HG03060 (cell line): Measurements from ENCODE around the gene MYO1D.
"Not testable (repeated sequence)": the region's sequence is repeated elsewhere in the genome, so short reads cannot be mapped to it uniquely, and the experiment has no call there.

Experiments used
- ATAC-seq: cut with Tn5 transposase; IDR thresholded peaks from one replicate; pipeline ENCODE4 v1.9.1; 2021; ENCODE audit warnings: low read depth, moderate number of reproducible peaks; ENCODE audit not compliant: unreplicated experiment

MYO1D gene

DNA sequence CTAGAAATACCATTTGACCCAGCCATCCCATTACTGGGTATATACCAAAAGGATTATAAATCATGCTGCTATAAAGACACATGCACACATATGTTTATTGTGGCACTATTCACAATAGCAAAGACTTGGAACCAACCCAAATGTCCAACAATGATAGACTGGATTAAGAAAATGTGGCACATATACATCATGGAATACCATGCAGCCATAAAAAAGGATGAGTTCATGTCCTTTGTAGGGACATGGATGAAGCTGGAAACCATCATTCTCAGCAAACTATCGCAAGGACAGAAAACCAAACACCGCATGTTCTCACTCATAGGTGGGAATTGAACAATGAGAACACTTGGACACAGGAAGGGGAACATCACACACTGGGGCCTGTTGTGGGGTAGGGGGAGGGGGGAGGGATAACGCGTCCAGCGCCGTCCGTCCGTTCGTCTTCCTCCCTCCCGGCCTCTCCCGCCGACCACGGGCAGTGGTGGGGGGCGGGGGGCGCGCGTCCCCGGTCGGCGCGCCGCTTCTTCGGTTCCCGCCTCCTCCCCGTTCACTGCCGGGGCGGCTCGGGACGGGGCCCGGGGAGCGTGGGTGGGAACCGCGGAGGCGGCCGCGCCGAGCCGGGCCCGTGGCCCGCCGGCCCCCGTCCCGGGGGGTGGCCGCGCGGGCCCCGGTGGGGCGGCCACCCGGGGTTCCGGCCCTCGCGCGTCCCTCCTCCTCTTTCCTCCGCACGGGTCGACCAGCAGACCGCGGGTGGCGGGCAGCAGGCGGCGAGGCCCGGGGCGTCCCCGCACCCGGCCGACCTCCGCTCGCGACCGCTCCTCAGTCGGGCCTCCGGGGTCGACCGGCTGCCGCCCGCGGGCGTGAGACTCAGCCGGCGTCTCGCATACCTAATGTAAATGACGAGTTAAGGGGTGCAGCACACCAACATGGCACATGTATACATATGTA is 54.7 kb downstream of the MYO1D start:
- not testable (repeated sequence) for ATAC-seq

DNA sequence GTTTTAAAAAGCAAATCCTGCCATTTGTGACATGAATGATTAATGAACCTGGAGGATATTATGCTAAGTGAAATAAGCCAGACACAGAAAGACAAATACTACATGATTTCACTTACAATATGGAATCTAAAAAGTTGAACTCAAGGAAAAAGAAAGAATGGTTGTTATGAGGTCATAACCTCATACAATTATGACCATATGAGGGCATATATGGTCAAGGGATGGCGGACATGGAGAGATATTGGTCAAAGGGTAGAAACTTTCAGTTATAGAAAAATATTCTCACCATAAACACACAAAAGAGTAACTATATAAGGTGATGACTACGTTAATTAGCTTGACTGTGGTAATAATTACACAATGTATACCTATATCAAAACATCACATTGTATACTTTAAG is 56.5 kb downstream of the MYO1D start:
- ATAC-seq = no peak

DNA sequence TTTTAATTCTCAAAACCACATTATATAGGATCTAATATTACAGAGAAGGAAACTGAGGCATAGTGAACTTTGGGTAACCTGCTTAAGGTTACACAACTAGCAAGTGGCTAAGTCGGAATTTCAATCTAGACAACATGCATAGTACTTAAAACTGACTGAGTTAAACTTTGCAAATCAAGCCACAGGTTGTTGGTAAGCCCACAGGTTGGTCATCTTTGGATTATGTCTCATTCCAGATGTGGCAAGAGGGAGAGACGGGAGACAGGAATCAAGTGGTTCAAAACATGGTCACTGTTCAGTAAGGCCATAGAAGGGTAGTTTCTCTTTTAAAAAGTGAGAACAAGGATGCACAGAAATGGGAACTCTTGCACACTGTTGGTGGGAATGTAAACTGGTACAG is 57.1 kb downstream of the MYO1D start:
- ATAC-seq = no peak

GRCh38 chr17:32819035-32819434 is 57.9 kb downstream of the MYO1D start:
- no peak for ATAC-seq

DNA sequence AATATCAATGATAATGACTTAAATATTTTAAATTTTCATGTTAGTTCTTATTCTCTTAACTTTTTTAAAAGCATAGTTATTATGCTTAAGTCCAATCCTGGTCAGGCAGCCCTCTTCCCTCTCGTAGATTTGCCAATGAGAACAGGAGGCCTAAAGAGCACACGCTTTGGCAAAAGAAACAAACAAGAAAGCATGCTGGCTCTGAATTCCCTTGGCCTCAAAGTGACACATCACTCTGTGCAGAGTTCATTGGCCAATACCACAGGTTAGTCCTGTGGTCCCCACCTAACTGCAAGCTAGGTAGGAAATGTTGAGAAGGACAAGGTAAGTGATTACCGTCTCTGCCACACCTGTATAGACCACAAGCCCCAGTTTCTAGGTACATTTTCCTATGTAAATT is 61.5 kb downstream of the MYO1D start:
- ATAC-seq = no peak

GRCh38 chr17:32814836-32815235 is 62.1 kb downstream of the MYO1D start:
- no peak for ATAC-seq

DNA sequence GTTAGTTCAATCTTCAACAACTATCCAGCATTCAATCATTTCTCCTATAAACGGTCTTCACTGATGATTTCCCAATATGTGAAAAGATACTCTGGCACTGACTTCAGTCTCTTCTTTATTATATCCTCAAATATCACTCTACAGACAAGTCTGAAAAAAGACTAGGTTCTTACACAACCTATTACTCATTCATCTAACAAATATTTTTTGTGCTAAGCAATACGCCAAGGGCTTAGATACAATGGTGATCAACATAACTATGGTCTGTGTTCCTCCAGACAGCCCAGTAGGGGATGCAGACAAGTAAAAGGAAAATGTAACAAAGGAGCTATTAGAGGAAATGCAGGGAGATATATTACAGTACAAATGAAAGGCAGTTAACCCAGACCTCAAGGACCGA is 63.9 kb downstream of the MYO1D start:
- no peak for ATAC-seq

GRCh38 chr17:32810690-32811089 is 66.2 kb downstream of the MYO1D start:
- ATAC-seq = no peak

- no peak for ATAC-seq
These were observed 69.3 kb downstream of the MYO1D start for GRCh38 chr17:32807577-32807976.

- no peak for ATAC-seq
These were observed 70.3 kb downstream of the MYO1D start for GRCh38 chr17:32806646-32807045.

GRCh38 chr17:32805029-32805976 is 71.6 kb downstream of the MYO1D start:
- ATAC-seq = no peak

- no peak for ATAC-seq
These were observed 73.4 kb downstream of the MYO1D start for GRCh38 chr17:32803544-32803943.

- ATAC-seq = no peak
These were observed 74.6 kb downstream of the MYO1D start for GRCh38 chr17:32802306-32802705.

- ATAC-seq = no peak
These were observed 75.3 kb downstream of the MYO1D start for GRCh38 chr17:32801641-32802040.

DNA sequence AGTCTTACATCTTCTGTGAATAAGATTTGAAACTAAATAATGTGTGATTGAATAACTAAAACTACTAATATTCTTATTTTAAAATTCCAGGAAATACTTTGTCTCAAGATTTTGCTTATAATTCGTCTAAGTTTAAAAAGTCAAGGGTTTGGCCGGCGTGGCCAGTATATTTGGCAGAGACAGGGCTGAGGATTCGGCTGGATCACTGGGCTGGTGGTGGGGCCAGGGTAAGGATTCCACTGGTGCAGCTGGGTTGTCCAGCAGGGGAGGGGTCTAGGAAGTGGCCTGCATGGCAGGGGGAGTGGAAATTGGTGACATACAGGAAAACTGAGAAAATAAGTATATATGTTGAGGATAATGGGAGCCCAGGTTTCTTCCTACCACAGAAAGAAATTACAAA is 75.7 kb downstream of the MYO1D start:
- ATAC-seq = no peak

DNA sequence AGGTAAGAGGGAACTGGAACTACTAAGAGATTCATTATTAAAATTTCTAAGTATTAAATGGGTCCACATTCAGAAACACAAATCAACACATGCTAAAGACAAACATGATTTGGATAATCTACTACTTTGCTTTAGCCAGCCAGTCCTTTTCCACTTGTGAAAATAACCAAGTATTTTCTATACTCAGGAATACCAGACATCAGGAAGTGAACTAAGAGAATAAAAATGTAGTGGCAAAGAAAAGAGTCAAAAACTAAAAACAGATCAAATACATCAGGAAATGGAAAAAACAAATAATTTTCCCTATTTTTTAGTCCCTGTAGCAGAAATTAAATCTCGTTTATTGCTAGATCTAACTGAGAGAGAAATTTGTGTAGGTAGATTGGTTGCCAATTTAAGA is 78.0 kb downstream of the MYO1D start:
- ATAC-seq = no peak

DNA sequence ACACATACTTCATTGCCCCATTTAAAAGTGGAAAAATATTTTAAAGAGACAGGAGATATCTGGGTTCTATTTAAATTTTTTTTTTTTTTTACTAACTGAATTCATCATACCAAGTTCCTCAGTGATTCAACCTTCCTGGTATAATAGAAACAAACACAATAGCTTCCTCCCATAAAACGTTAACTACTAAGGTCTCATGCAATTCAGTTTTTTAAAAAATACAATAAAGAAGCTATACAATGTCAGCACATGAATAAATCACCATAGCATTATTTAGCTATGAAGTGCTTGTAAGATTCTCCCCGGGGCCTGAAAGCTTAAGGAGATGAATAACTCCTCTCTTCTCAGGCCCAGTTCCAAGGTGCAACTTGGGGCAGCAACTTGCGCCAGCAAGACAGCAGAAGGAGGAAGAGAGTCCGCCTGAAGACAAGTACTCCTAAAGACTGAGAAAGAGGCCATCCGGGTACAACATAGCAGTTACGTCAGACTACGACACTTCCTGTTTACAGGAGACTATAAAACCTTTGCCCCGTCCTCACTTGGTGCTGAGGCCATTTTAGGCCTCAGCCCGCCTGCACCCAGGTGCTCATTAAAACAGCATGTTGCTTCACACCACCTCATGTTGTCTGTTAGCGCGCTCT is 81.5 kb downstream of the MYO1D start:
- ATAC-seq = no peak

DNA sequence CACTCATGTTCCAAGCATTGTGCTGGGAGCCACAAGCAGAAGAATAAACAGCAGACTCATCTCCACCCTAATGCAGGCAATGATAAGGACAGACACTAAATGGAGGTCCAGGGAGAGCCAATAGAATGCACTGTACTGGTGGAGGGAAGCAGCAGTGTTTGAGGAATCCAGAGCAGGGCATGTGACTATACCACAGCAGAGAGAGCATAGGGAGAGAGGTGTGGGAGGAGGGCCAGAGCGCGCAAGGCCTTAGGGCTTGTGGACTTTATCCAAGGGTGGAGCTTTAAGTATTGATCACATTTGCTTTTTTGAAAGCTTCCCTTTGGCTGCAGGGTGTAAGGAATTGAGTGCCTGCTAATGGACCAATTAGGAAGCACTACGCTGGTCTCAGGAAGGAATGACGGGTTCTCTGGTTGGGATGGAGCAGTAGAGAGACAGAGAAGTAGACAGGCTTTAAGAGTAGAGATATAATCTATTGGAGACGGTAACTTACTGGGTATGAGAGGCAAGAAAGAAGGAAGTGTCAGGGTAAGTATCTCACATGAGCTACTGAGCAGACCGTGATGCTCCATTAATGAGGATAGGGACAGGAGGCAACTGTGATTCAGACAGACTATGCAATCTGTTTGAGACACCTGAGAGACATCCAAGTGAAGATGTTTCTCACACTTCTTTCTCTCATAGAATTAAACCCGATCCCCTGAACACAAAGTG is 82.2 kb downstream of the MYO1D start:
- no peak for ATAC-seq

GRCh38 chr17:32793841-32794240 is 83.1 kb downstream of the MYO1D start:
- no peak for ATAC-seq

DNA sequence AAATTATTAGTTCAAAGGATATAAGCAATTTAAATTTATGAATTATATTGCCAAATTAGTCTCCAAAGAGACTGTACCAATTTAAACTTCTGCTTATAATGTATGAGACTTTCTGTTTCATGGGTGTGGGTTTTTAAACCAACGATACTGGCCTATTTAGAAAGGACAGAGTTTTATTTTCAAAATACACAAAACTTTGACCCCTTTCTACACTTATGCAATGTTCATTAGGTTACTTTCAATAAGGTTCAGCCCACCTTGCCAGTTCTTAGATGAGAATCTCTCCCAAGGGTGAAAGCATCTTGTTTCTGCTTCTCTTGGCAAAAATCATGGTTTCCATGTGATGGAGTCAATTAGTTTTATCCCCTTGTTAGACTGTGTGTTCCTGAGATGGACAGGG is 84.7 kb downstream of the MYO1D start:
- no peak for ATAC-seq
